Gastroesophageal sphincter (tissue), 4 donors: Measurements from ENCODE around the gene SMPD2. TPM values are rescaled to one million over a fixed set of nuclear protein-coding genes. Genes with fewer than 3 reads are reported as not detected.

Source experiments
- ATAC-seq: fragments of 150-250 bp; one replicate; pipeline ENCODE4 v1.9.1; 2016; ENCODE audit warnings: mild to moderate bottlenecking, moderate library complexity
- H3K27ac ChIP-seq, 4 donors: fragments of 200-600 bp; sonication (generic) in 3 of 4; 1 replicate in 3 of 4; 2 replicates in 1 of 4; pipeline ENCODE4 v1.5.1; 2016 to 2019
- H3K27me3 ChIP-seq: fragments of 200-600 bp; sonication (generic); one replicate; pipeline ENCODE4 v1.5.1; 2019
- H3K36me3 ChIP-seq, 2 donors: fragments of 200-600 bp; sonication (generic); one replicate each; pipeline ENCODE4 v1.5.1; 2019; ENCODE audit warnings: control low read depth in 1 of 2
- H3K4me1 ChIP-seq, 3 donors: fragments of 200-600 bp; sonication (generic); 1 replicate in 2 of 3; 2 replicates in 1 of 3; pipeline ENCODE4 v1.5.1; 2016 to 2019; ENCODE audit warnings: control low read depth in 2 of 3
- H3K4me3 ChIP-seq, 2 donors: fragments of 200-600 bp; sonication (generic); one replicate each; pipeline ENCODE4 v1.5.1; 2019; ENCODE audit warnings: mild to moderate bottlenecking in 1 of 2, moderate library complexity in 1 of 2
- H3K9me3 ChIP-seq, 3 donors: fragments of 200-600 bp; sonication (generic); one replicate each; pipeline ENCODE4 v1.5.1; 2017 to 2019; ENCODE audit warnings: control low read depth in 2 of 3
- CTCF ChIP-seq, 4 experiments: fragments of 200-600 bp in 2 of 4; fragments of 450-650 bp in 2 of 4; sonication (generic) in 1 of 4; IDR thresholded peaks; one replicate each; pipeline ENCODE4 v1.5.1; 2017 to 2019; ENCODE audit warnings: antibody characterized with exemption in 4 of 4, mild to moderate bottlenecking in 2 of 4, moderate library complexity in 2 of 4
- EP300 ChIP-seq: sonication (generic); formaldehyde crosslinking; IDR thresholded peaks from one replicate; pipeline ENCODE4 v1.6.1; 2017; ENCODE audit warnings: antibody characterized with exemption, mild to moderate bottlenecking
- POLR2A ChIP-seq, 2 donors: fragments of 450-650 bp; IDR thresholded peaks; one replicate each; pipeline ENCODE4 v1.6.1; 2017; ENCODE audit warnings: antibody characterized with exemption in 2 of 2, mild to moderate bottlenecking in 2 of 2, moderate library complexity in 1 of 2
- POLR2AphosphoS5 ChIP-seq: sonication (generic); formaldehyde crosslinking; IDR thresholded peaks from one replicate; pipeline ENCODE4 v1.6.1; 2017; ENCODE audit warnings: antibody characterized with exemption
- WGBS, 2 donors: methylation state at CpG; one replicate each; pipeline ENCODE4 v1.1.5; 2018; ENCODE audit warnings: low coverage in 1 of 2; 5-methylcytosine and 5-hydroxymethylcytosine counted together
- total RNA-seq, 4 donors: library from RNA; depleted of rRNA; stranded (reverse); fragments of >200 nt; gene quantifications; one replicate each; pipeline ENCODE4 v1.1.0, GENCODE V29; 2016

SMPD2 gene
- total RNA-seq, 4 donors from 2014 or later: 3.5 to 7.5 (median 6.4) TPM

DNA sequence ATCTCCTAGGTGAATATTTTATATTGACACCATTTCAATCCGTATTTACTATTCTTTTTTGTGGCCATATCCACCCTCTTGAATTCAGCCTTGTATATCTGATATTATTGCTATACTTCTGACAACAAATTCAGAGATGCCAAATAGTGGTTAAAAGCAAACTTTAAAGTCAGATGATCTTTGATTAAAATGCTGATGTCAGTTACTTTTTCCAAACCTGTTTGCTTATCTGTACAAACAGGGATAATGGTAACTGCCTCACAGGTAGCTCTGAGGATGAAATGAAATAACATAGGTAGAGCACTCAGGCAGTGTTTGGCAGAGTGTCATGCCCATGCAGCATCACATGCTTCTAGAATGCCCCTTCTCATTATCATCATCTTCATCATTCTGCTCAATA, 19.3 kb upstream of the SMPD2 start:
- H3K27me3 ChIP-seq: no peaks in the 10 kb centered on the region
- no peaks in the 10 kb centered on the region for H3K4me1 ChIP-seq
- H3K27ac ChIP-seq: no peak overlapping the region
- no peak overlapping the region for H3K4me3 ChIP-seq
- no peaks in the 10 kb centered on the region for H3K9me3 ChIP-seq
- 72% methylated on average over 1 of the region's 1 CpG; no CpG with 5 or more reads in 1 of the 2 donors for WGBS, 2 donors
- H3K36me3 ChIP-seq: peaks cover 0 to 9% of the 10 kb centered on the region in 2 donors
- ATAC-seq: no peak
- no peak for TF ChIP-seq POLR2AphosphoS5
- no peak for TF ChIP-seq CTCF (IDR thresholded peaks at IDR 0.05)
- no peak for TF ChIP-seq EP300
- no peak for TF ChIP-seq POLR2A (IDR thresholded peaks at IDR 0.05)

GRCh38 chr6:109424946-109425345, 15.6 kb upstream of the SMPD2 start:
- no peak overlapping the region for H3K27ac ChIP-seq
- no peaks in the 10 kb centered on the region for H3K27me3 ChIP-seq
- H3K4me3 ChIP-seq: no peak overlapping the region
- WGBS, 2 donors: 73 to 100% methylated on average over 2 of the region's 2 CpGs
- TF ChIP-seq EP300 (no peak), POLR2AphosphoS5 (no peak), CTCF (IDR thresholded peaks at IDR 0.05) (no peak), POLR2A (IDR thresholded peaks at IDR 0.05) (no peak)
- H3K4me1 ChIP-seq: peaks cover 0 to 12% (median 0%) of the 10 kb centered on the region in 3 donors
- no peaks in the 10 kb centered on the region for H3K9me3 ChIP-seq
- peaks cover 0 to 3% of the 10 kb centered on the region in 2 donors for H3K36me3 ChIP-seq
- no peak for ATAC-seq

GRCh38 chr6:109428889-109429477, 11.5 kb upstream of the SMPD2 start:
- no peaks in the 10 kb centered on the region for H3K27me3 ChIP-seq
- no peak overlapping the region for H3K27ac ChIP-seq
- H3K36me3 ChIP-seq: no peaks in the 10 kb centered on the region
- H3K9me3 ChIP-seq: no peaks in the 10 kb centered on the region
- no peak for ATAC-seq
- WGBS, 2 donors: 27 to 29% methylated on average over 7 of the region's 7 CpGs
- H3K4me3 ChIP-seq: no peak overlapping the region
- no peak for TF ChIP-seq POLR2AphosphoS5
- no peak for TF ChIP-seq POLR2A (IDR thresholded peaks at IDR 0.05)
- TF ChIP-seq EP300: no peak
- no peak for TF ChIP-seq CTCF (IDR thresholded peaks at IDR 0.05)
- H3K4me1 ChIP-seq: peaks cover 0 to 12% (median 0%) of the 10 kb centered on the region in 3 donors

DNA sequence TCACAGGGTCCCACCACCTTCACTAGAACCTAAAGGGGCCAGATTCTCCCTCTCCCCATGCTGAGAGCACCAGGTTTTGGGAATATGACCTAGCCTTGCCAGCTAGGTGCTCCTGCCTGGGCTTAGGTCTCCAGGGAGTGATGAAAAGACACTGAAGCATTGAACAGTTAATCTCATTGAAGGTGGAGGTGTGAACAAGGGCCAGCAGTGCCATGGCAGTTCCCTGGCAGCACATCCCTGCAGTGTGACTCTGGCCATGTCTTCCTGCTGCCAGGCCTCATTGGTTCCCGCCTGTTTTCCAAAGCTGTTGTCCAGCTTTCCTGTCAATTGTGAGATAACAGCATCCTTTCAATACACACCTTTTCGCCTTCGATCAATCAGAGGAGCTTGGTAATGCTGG, 11.0 kb upstream of the SMPD2 start:
- H3K4me3 ChIP-seq: no peak overlapping the region
- H3K27me3 ChIP-seq: no peaks in the 10 kb centered on the region
- H3K4me1 ChIP-seq: peaks cover 0 to 12% (median 0%) of the 10 kb centered on the region in 3 donors
- no peak overlapping the region for H3K27ac ChIP-seq
- no peaks in the 10 kb centered on the region for H3K9me3 ChIP-seq
- no peaks in the 10 kb centered on the region for H3K36me3 ChIP-seq
- ATAC-seq: no peak
- no peak for TF ChIP-seq POLR2A (IDR thresholded peaks at IDR 0.05)
- no peak for TF ChIP-seq POLR2AphosphoS5
- TF ChIP-seq EP300: no peak
- TF ChIP-seq CTCF (IDR thresholded peaks at IDR 0.05): no peak
- 100% methylated on average over 1 to 3 of the region's 3 CpGs for WGBS, 2 donors

GRCh38 chr6:109434456-109434855, 6.1 kb upstream of the SMPD2 start:
- Histone ChIP-seq H3K27me3 (no peaks in the 10 kb centered on the region), H3K4me3 (no peak overlapping the region), H3K4me1 (peaks cover 0 to 8% (median 4%) of the 10 kb centered on the region in 3 donors), H3K27ac (no peak overlapping the region), H3K9me3 (no peaks in the 10 kb centered on the region), H3K36me3 (no peaks in the 10 kb centered on the region)
- no peak for ATAC-seq
- 73% methylated on average over 2 of the region's 2 CpGs; no CpG with 5 or more reads in 1 of the 2 donors for WGBS, 2 donors
- TF ChIP-seq POLR2AphosphoS5 (no peak), POLR2A (IDR thresholded peaks at IDR 0.05) (no peak), EP300 (no peak), CTCF (IDR thresholded peaks at IDR 0.05) (no peak)
